Measurements from ENCODE around the gene SLC38A8.

Gene SLC38A8

GRCh38 chr16:84027625-84028024 is 15.0 kb downstream of the SLC38A8 start:
- DNase-seq: no peak

GRCh38 chr16:84026606-84027005 is 16.0 kb downstream of the SLC38A8 start:
- no peak for DNase-seq

- DNase-seq: no peak
These were observed 17.7 kb downstream of the SLC38A8 start for GRCh38 chr16:84024854-84025253.

- no peak for DNase-seq
These were observed 20.0 kb downstream of the SLC38A8 start for GRCh38 chr16:84022644-84023043.

GRCh38 chr16:84021488-84021887 is 21.1 kb downstream of the SLC38A8 start:
- no peak for DNase-seq

GRCh38 chr16:84020353-84020752 is 22.2 kb downstream of the SLC38A8 start:
- no peak for DNase-seq

- DNase-seq: no peak
These were observed 23.9 kb downstream of the SLC38A8 start for GRCh38 chr16:84018710-84019109.

- no peak for DNase-seq
These were observed 26.1 kb downstream of the SLC38A8 start for GRCh38 chr16:84016477-84016876.

GRCh38 chr16:84015399-84015798 is 27.2 kb downstream of the SLC38A8 start:
- DNase-seq: no peak

- DNase-seq: no peak
These were observed 27.8 kb downstream of the SLC38A8 start for GRCh38 chr16:84014570-84015327.

- peak; percentile 97 for DNase-seq
These were observed 28.6 kb downstream of the SLC38A8 start for GRCh38 chr16:84013787-84014569.

GRCh38 chr16:84009282-84009681 is 33.3 kb downstream of the SLC38A8 start:
- no peak for DNase-seq

- no peak for DNase-seq
These were observed 34.6 kb downstream of the SLC38A8 start for GRCh38 chr16:84007965-84008364.

GRCh38 chr16:84007520-84007919 is 35.1 kb downstream of the SLC38A8 start:
- no peak for DNase-seq

GRCh38 chr16:84005391-84005790 is 37.2 kb downstream of the SLC38A8 start:
- DNase-seq: no peak

- DNase-seq: no peak
These were observed 38.2 kb downstream of the SLC38A8 start for GRCh38 chr16:84004442-84004841.

- DNase-seq: no peak
These were observed 39.6 kb downstream of the SLC38A8 start for GRCh38 chr16:84003038-84003437.

GRCh38 chr16:84001726-84002125 is 40.9 kb downstream of the SLC38A8 start:
- DNase-seq: no peak

- DNase-seq: no peak
These were observed 41.5 kb downstream of the SLC38A8 start for GRCh38 chr16:84000989-84001642.

- DNase-seq: no peak
These were observed 44.5 kb downstream of the SLC38A8 start for GRCh38 chr16:83998091-83998490.

- no peak for DNase-seq
These were observed 45.9 kb downstream of the SLC38A8 start for GRCh38 chr16:83996481-83997252.

- DNase-seq: no peak
These were observed 46.8 kb downstream of the SLC38A8 start for GRCh38 chr16:83995754-83996153.

- DNase-seq: no peak
These were observed 47.9 kb downstream of the SLC38A8 start for GRCh38 chr16:83994703-83995102.

Measured in hematopoietic multipotent progenitor cell treated with erythropoietin and hydrocortisone succinate and interleukin-3 and kit ligand, for 6 days (in vitro differentiated cells).